SK-N-SH (cell line): Measurements from ENCODE around the gene VWA3B.

ENCODE experiments used
- CTCF ChIP-seq: fragments of 200-600 bp; sonication (generic); IDR thresholded peaks from 2 replicates; pipeline ENCODE4 v1.6.1; 2017; ENCODE audit warnings: antibody characterized with exemption, mild to moderate bottlenecking, moderate library complexity
- ELF1 ChIP-seq: IDR thresholded peaks from 2 replicates; pipeline ENCODE4 v1.4.0; 2012
- FOSL2 ChIP-seq: IDR thresholded peaks from 2 replicates; pipeline ENCODE4 v1.4.0; 2012; ENCODE audit warnings: low read depth, mild to moderate bottlenecking, moderate library complexity, borderline replicate concordance
- GABPA ChIP-seq: IDR thresholded peaks from 2 replicates; pipeline ENCODE4 v1.4.0; 2012; ENCODE audit warnings: low read depth, mild to moderate bottlenecking
- JUND ChIP-seq: IDR thresholded peaks from 2 replicates; pipeline ENCODE4 v1.4.0; 2012
- MAX ChIP-seq: IDR thresholded peaks from 2 replicates; pipeline ENCODE4 v1.4.0; 2012; ENCODE audit warnings: low read depth
- MEF2A ChIP-seq: IDR thresholded peaks from 2 replicates; pipeline ENCODE4 v1.4.0; 2012; ENCODE audit warnings: low read depth, borderline replicate concordance
- MXI1 ChIP-seq: IDR thresholded peaks from 2 replicates; pipeline ENCODE4 v1.6.1; 2012; ENCODE audit warnings: mild to moderate bottlenecking, low read depth, low read length, improper control_type of control experiment
- POLR2AphosphoS5 ChIP-seq: IDR thresholded peaks from 2 replicates; pipeline ENCODE4 v1.6.1; 2012; ENCODE audit warnings: low read depth, low read length
- REST ChIP-seq: IDR thresholded peaks from 2 replicates; pipeline ENCODE4 v1.6.1; 2012; ENCODE audit warnings: mild to moderate bottlenecking, low read depth, low read length, moderate library complexity
- TAF1 ChIP-seq: IDR thresholded peaks from 2 replicates; pipeline ENCODE4 v1.6.1; 2012; ENCODE audit warnings: low read depth, mild to moderate bottlenecking, low read length, moderate library complexity, borderline replicate concordance
- USF1 ChIP-seq: IDR thresholded peaks from 2 replicates; pipeline ENCODE4 v1.4.0; 2012; ENCODE audit warnings: low read depth, borderline replicate concordance

- TF ChIP-seq POLR2AphosphoS5, result no peak
- no peak for TF ChIP-seq CTCF
- TF ChIP-seq JUND, result no peak
- no peak for TF ChIP-seq FOSL2
- TF ChIP-seq MXI1, result no peak
- no peak for TF ChIP-seq MAX
- no peak for TF ChIP-seq TAF1
- no peak for TF ChIP-seq GABPA
- no peak for TF ChIP-seq REST
- TF ChIP-seq MEF2A, result no peak
- TF ChIP-seq ELF1, result no peak
- TF ChIP-seq USF1, result no peak
These were observed 155.0 kb downstream of the VWA3B start for GRCh38 chr2:98242003-98242402.
